ENCODE results near the gene TOPBP1.
"Not testable (repeated sequence)": the region's sequence is repeated elsewhere in the genome, so short reads cannot be mapped to it uniquely, and the experiment has no call there.

TOPBP1 gene

DNA sequence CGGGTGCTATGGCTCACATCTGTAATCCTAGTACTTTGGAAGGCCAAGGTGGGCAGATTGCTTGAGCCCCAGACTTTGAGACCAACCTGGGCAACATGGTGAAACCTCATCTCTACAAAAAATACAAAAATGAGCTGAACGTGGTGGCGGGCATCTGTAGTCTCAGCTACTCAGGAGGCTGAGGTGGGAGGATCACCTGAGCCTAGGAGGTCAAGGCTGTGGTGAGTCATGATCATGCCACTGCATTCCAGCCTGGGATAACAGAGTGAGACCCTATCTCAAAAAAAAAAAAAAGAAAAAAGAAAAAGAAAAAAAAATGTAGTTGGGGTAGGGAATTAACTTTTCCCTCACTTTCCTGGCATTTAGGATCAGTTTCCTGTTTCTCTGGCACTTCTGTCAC, 3.4 kb upstream of the TOPBP1 start:
- peaks cover 12% of the 10 kb centered on the region for H3K4me1 ChIP-seq
- H3K9me3 ChIP-seq; H3K27me3 ChIP-seq (ENCODE audit: low read depth); H3K4me3 ChIP-seq; DNase-seq (ENCODE audit: low spot score in 2 of 2); H3K36me3 ChIP-seq (replicated peaks): not testable (repeated sequence)
- in situ Hi-C loops (cut with MboI; ENCODE audit: low sequenced_read_pairs), result loop anchor here (10.0 to 25.0 kb wide), 2 partner anchors 140 to 822 kb away; partner anchors contain the start of genes ANAPC13, CEP63 and SRPRB

DNA sequence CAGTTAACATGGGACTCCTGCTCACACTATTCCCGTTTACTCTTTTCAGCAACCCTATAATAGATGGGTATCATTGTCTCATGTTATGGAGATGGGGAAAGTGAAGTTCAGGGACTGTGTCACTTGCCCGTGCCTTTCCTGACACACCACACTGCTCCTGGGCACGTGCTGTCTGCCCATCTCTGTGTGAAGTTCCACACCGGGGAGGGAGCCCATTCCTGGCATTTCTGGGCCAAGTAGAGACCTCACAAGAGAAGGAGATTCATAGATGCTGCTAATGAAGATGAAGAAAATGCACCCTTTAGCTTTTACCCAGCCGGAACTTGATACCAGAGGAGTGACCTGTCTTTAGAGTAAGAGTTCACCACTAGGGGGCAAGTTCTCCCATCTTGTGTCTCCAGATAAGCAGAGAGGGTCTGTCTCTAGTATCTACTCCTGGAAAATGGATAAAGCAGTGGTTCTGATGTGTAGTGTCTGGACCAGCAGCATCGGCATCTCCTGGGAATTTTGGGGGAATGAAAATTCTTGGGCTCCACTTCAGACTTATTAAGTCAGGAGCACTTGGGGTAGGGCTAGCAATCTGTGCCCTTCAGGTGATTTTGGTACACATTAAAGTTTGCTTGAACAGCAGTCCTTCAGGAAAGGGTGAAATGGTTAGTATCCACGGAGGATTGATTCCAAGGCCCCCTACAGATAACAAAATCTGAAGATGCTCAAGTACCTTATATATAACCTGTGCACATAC, 2.0 kb upstream of the TOPBP1 start:
- peak; percentile 47 to 74 for DNase-seq (ENCODE audit: low spot score in 2 of 2)

DNA sequence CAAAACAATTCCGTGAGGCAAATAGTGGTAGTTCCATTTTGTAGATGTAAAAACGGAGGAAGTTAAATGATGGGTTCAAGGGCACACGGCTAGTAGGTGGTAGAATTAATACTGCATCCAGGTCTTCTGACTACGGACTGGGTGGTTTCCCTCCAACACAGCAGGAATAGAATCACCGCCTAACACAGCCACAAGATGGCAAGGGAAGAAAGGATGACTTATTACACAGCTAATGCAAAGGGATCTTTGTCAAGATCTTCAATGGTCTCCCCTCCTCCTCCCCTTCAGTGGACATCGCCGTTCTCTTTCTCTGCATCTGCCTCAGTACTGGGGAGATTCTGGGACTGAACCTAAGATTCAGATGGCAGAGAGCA, 524 bp upstream of the TOPBP1 start:
- DNase-seq (ENCODE audit: low spot score in 2 of 2), result peak; percentile 24 to 38
- Histone ChIP-seq H3K4me1 (peaks cover 25% of the 10 kb centered on the region), H3K9me3 (no peaks in the 10 kb centered on the region; the same call in 1 of the 2 replicates), H3K4me3 (peak overlapping the region; percentile 78), H3K36me3 (replicated peaks) (peaks cover 21% of the 10 kb centered on the region), H3K27me3 (ENCODE audit: low read depth) (no peaks in the 10 kb centered on the region)
- in situ Hi-C loops (cut with MboI; ENCODE audit: low sequenced_read_pairs), result loop anchor here (10.0 to 25.0 kb wide), 2 partner anchors 143 to 825 kb away; partner anchors contain the start of genes ANAPC13, CEP63 and SRPRB

More for the DNA sequence above, 2.0 kb upstream of the TOPBP1 start:
- H3K27me3 ChIP-seq (ENCODE audit: low read depth), result no peaks in the 10 kb centered on the region
- H3K9me3 ChIP-seq, result no peaks in the 10 kb centered on the region; the same call in 1 of the 2 replicates
- in situ Hi-C loops (cut with MboI; ENCODE audit: low sequenced_read_pairs), result loop anchor here (10.0 to 25.0 kb wide), 2 partner anchors 141 to 824 kb away; partner anchors contain the start of genes ANAPC13, CEP63 and SRPRB
- peaks cover 24% of the 10 kb centered on the region for H3K4me1 ChIP-seq
- H3K4me3 ChIP-seq, result no peak overlapping the region
- H3K36me3 ChIP-seq (replicated peaks), result peaks cover 7% of the 10 kb centered on the region

DNA sequence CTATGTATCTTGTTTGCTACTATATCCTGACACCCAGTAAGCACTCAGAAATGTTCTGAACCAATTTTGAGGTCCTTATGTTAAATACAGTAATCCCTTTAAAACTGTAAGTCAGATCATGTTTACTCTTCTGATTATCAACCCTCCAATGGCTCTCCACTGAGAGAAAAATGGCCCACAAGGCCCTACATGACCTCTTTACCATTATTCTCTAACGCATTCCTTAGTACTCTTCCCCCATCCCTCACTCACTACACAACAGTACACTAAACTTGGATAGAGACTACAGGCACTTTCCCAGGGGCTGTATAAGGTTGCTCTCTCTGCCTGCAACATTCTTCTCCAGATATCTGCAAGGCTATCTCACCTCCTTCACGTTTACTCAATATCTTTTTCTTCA, 1.9 kb downstream of the TOPBP1 start:
- DNase-seq (ENCODE audit: low spot score in 2 of 2), result peak; percentile 54 to 88
- in situ Hi-C loops (cut with MboI; ENCODE audit: low sequenced_read_pairs), result loop anchor here (10.0 to 25.0 kb wide), 2 partner anchors 145 to 827 kb away; partner anchors contain the start of genes ANAPC13, CEP63 and SRPRB
- Histone ChIP-seq H3K4me3 (peak overlapping the region; percentile 78), H3K9me3 (no peaks in the 10 kb centered on the region; the same call in 1 of the 2 replicates), H3K4me1 (peaks cover 25% of the 10 kb centered on the region), H3K27me3 (ENCODE audit: low read depth) (no peaks in the 10 kb centered on the region), H3K36me3 (replicated peaks) (peaks cover 41% of the 10 kb centered on the region)

DNA sequence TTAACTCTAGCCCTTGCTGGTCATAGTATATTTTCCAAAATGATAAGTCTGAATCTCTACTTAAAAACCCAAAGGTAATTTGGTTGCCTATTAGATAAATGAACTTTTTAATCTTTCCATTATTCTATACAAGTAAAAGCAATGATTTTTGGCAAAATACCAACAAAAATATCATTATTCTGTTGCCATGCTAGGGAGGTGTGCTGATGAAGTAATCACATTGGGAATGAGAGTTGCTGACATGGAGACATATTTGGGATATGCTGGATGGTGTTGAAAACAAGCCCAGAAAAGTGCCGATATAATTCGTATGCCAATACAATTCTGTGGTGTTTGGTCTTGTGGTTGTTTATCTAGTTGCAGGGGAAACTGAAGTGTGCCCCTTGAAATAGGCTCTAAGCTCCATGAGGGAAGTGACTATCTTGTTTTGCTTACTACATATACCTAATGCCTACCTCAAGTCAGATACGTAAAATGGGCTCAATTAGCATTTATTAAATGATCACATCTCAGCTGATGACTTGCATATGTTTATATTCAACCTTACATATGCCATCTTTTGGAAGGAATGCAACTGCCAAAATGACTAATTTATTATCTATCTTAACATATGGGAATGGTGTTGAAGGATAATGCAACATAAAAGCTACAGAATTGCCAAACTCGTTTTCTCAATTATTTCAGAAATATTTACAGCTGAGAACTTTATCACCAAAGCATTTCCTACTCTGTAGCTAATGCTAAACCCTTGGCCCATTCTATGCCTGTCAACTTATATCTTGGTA, 5.8 kb downstream of the TOPBP1 start:
- DNase-seq (ENCODE audit: low spot score in 2 of 2), result no peak
- in situ Hi-C loops (cut with MboI; ENCODE audit: low sequenced_read_pairs), result loop anchor here (25.0 kb wide), 1 partner anchor 831 kb away; the partner anchor contains the start of genes ANAPC13 and CEP63
- H3K9me3 ChIP-seq, result no peaks in the 10 kb centered on the region

DNA sequence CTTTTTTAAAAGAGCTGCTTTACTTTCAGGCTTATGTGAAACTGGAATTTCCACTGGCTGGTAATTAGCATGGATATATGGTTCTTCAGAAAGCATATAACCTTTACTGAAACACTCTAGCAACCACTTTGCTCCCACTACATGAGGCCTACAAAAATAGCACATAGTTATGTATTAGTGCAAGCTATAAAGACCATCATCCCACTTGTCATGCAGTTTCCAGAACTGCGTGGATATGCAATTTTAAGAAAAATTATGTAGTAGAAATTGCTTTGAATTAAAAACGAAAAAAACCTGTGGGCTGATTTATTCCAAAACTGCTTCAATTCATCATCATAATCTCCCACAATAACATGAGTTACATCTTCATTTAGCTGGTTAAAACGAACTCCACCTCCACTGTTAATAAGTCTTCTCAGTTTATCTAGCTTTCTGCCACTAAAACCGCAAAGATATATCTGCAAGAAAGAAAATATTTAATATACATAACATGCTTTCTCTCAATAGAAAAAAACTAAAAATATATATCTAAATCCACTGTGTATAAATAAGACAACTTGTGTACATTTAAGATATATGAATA, 12.2 kb downstream of the TOPBP1 start:
- H3K4me1 ChIP-seq, result peaks cover 9% of the 10 kb centered on the region
- no peaks in the 10 kb centered on the region for H3K27me3 ChIP-seq (ENCODE audit: low read depth)
- no peaks in the 10 kb centered on the region for H3K9me3 ChIP-seq
- in situ Hi-C loops (cut with MboI; ENCODE audit: low sequenced_read_pairs), result loop anchor here (25.0 kb wide), 1 partner anchor 838 kb away; the partner anchor contains the start of genes ANAPC13 and CEP63
- peaks cover 78% of the 10 kb centered on the region for H3K36me3 ChIP-seq (replicated peaks)
- DNase-seq (ENCODE audit: low spot score in 2 of 2), result no peak
- H3K4me3 ChIP-seq, result no peak overlapping the region

More for the DNA sequence above, 5.8 kb downstream of the TOPBP1 start:
- Histone ChIP-seq H3K36me3 (replicated peaks) (peaks cover 77% of the 10 kb centered on the region), H3K4me1 (peaks cover 14% of the 10 kb centered on the region), H3K4me3 (no peak overlapping the region), H3K27me3 (ENCODE audit: low read depth) (no peaks in the 10 kb centered on the region)

DNA sequence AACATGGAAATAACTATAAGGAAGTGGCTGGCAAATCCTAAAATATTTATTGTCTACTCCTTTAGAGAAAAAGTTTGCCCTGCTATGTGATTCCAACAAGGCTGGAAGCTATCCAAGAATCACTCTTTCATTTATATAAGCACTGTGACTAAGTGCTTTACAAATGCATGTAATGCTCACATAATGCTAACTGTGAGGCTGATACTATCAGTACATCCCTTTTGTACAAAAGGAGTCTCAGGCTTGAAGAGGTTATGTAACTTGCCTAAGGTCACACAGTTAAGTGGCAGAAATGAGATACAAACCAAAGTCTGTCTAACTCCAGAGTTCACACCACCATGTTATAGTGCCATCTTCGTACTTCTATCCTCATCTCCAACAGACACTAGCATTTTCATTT, 17.0 kb downstream of the TOPBP1 start:
- in situ Hi-C loops (cut with MboI; ENCODE audit: low sequenced_read_pairs), result no loop called here
- H3K4me1 ChIP-seq, result peaks cover 12% of the 10 kb centered on the region
- no peaks in the 10 kb centered on the region for H3K9me3 ChIP-seq
- H3K36me3 ChIP-seq (replicated peaks), result peaks cover 85% of the 10 kb centered on the region
- DNase-seq (ENCODE audit: low spot score in 2 of 2), result peak in 1 of 2 experiments; percentile 84
- H3K27me3 ChIP-seq (ENCODE audit: low read depth), result no peaks in the 10 kb centered on the region
- H3K4me3 ChIP-seq, result no peak overlapping the region

DNA sequence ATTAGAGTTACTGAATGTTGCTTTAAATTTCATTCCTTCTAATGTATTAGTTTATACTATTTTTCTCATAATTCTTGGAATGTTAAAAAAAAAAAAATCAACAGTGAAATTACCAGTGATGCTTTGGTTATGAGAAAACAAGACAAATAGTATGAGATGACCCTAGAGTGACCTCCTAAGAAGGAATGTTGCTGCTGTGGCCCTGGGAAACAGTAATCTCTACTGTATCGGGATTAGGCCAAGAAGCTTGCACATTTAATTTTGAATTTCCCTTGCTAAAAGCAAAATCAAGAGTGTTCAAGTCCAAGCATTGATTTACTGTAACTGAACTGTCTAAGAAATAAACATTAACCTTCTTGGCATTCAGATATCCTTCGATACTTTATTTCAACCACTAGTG, 18.1 kb downstream of the TOPBP1 start:
- DNase-seq (ENCODE audit: low spot score in 2 of 2), result no peak

DNA sequence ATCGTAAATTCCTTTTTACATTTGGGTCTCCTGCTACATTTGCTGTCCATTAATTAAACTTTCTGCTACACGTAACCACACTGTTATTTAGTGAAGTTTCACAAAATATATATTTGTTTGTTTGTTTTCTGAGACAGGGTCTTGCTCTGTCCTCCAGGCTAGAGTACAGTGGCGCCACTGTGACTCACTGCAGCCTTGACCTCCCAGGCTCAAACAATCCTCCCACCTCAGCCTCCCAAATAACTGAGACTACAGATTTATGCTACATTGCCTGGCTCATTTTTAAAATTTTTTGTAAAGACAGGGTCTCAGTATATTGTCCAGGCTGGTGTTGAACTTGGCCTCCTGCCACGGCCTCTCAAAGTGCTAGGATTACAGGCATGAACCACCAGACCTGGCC, 20.5 kb downstream of the TOPBP1 start:
- H3K4me3 ChIP-seq, result no peak overlapping the region
- in situ Hi-C loops (cut with MboI; ENCODE audit: low sequenced_read_pairs), result no loop called here
- H3K36me3 ChIP-seq (replicated peaks), result peaks cover 90% of the 10 kb centered on the region
- peaks cover 12% of the 10 kb centered on the region for H3K4me1 ChIP-seq
- DNase-seq (ENCODE audit: low spot score in 2 of 2), result no peak
- no peaks in the 10 kb centered on the region for H3K27me3 ChIP-seq (ENCODE audit: low read depth)
- H3K9me3 ChIP-seq, result no peaks in the 10 kb centered on the region

More for the DNA sequence above, 18.1 kb downstream of the TOPBP1 start:
- Histone ChIP-seq H3K27me3 (ENCODE audit: low read depth) (no peaks in the 10 kb centered on the region), H3K9me3 (no peaks in the 10 kb centered on the region), H3K4me3 (no peak overlapping the region), H3K36me3 (replicated peaks) (peaks cover 85% of the 10 kb centered on the region), H3K4me1 (peaks cover 12% of the 10 kb centered on the region)
- in situ Hi-C loops (cut with MboI; ENCODE audit: low sequenced_read_pairs), result no loop called here

DNA sequence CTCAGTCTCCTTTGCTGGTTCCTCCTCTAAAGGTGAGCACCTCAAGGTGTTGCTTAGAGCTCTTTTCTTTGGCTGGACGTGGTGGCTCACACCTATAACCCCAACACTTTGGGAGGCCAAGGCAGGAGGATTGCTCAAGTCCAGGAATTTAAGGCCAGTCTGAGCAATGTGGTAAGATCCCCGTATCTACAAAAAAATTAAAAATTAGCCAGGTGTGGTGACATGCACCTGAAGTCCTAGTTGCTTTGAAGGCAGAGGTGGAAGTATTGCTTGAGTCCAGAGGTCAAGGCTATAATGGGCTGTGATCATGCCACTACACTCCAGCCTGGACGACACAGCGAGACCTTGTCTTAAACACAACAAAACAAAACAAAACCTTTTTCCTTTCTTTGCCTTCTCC, 28.3 kb downstream of the TOPBP1 start:
- peaks cover 90% of the 10 kb centered on the region for H3K36me3 ChIP-seq (replicated peaks)
- H3K4me1 ChIP-seq, result no peaks in the 10 kb centered on the region
- in situ Hi-C loops (cut with MboI; ENCODE audit: low sequenced_read_pairs), result no loop called here
- no peaks in the 10 kb centered on the region for H3K27me3 ChIP-seq (ENCODE audit: low read depth)
- no peak for DNase-seq (ENCODE audit: low spot score in 2 of 2)
- H3K4me3 ChIP-seq, result no peak overlapping the region
- no peaks in the 10 kb centered on the region for H3K9me3 ChIP-seq

DNA sequence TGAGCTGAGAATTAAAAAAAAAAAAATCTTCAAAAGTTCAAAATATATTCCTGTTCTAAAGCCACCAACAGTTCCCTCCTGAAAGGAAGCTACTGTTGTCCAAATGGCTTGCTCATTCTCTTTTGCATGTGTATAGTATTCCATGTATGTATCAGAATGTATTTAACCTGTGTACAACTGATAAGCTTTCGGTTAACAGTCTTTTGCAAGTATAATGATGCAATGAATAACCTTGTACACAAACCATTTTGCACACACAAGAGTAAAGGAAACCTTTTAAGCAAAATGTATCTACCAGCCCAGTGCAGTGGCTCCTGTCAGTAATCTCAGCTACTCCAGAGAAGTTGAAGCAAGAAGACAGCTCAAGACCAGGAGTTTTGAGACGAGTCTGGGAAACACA, 32.6 kb downstream of the TOPBP1 start:
- peaks cover 90% of the 10 kb centered on the region for H3K36me3 ChIP-seq (replicated peaks)
- H3K4me3 ChIP-seq, result no peak overlapping the region
- no peak for DNase-seq (ENCODE audit: low spot score in 2 of 2)
- H3K27me3 ChIP-seq (ENCODE audit: low read depth), result no peaks in the 10 kb centered on the region
- H3K4me1 ChIP-seq, result no peaks in the 10 kb centered on the region
- H3K9me3 ChIP-seq, result no peaks in the 10 kb centered on the region
- in situ Hi-C loops (cut with MboI; ENCODE audit: low sequenced_read_pairs), result no loop called here

DNA sequence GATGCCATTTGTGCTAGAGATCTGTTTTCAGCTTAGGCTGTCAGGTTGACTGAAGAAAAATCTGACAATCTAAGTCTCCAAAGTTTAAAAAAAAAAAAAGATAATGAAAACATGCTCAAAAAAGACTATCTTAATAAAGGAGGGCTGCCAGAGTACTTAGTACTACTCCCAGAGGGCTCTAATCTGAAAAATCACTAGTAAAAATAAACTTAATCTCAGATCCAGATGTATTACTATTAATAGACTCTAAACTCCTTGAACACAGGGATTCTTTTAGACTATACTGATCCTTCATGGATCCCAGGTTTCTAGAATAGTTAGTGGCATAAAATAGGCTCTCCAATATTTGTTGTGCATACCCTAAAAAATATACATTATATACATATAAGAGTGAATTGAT, 34.0 kb downstream of the TOPBP1 start:
- peaks cover 90% of the 10 kb centered on the region for H3K36me3 ChIP-seq (replicated peaks)
- H3K27me3 ChIP-seq (ENCODE audit: low read depth), result no peaks in the 10 kb centered on the region
- no peak overlapping the region for H3K4me3 ChIP-seq
- H3K9me3 ChIP-seq, result no peaks in the 10 kb centered on the region
- H3K4me1 ChIP-seq, result no peaks in the 10 kb centered on the region
- in situ Hi-C loops (cut with MboI; ENCODE audit: low sequenced_read_pairs), result no loop called here
- DNase-seq (ENCODE audit: low spot score in 2 of 2), result no peak

DNA sequence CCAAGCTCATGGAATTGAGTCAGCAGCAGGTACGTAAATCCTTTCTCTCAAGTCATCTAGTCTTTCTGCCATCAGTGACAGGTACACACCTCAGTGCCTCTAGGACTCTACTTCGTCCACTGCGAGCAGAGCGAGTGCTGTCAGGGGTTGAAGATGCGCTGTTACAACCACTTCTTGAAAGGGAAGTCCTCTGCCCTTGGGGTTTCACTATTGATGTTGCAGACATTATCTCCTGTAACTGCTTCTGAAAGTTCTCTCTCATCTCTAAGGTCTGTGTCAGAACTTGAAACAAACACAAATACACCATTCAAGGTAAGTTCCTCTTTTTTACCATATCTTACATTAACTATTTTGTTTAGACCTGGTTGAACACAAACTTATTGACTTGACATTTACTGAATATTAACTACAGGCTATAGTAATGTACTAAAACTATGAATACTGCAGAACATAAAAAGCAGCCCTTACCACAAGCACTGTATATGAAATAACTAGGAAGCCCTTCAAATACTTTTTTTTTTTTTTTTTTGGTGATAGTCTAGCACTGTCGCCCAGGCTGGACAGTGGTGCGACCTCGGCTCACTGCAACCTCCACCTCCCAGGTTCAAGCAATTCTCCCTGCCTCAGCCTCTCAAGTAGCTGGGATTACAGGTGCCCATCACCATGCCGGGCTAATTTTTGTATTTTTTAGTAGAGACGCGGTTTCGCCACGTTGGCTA, 41.5 kb downstream of the TOPBP1 start:
- Histone ChIP-seq H3K9me3 (no peaks in the 10 kb centered on the region), H3K36me3 (replicated peaks) (peaks cover 79% of the 10 kb centered on the region), H3K4me1 (no peaks in the 10 kb centered on the region), H3K27me3 (ENCODE audit: low read depth) (no peaks in the 10 kb centered on the region), H3K4me3 (no peak overlapping the region)
- in situ Hi-C loops (cut with MboI; ENCODE audit: low sequenced_read_pairs), result no loop called here
- no peak for DNase-seq (ENCODE audit: low spot score in 2 of 2)
